BJ (cell line): Measurements from ENCODE around the gene PSTPIP1. TPM values are rescaled to one million over a fixed set of nuclear protein-coding genes. Genes with fewer than 3 reads are reported as not detected.

Experiments used
- CTCF ChIA-PET: fragments of 350-600 bp; formaldehyde crosslinking; extraction: SDS; loops from one replicate; lab custom pipeline; 2021; ENCODE audit warnings: antibody characterized with exemption, inconsistent platforms; lab: Yijun Ruan, JAX
- POLR2A ChIA-PET: fragments of 300-600 bp; sonication (Branson Sonifier 250); formaldehyde crosslinking; extraction: SDS; loops from one replicate; lab custom pipeline; 2021; ENCODE audit warnings: antibody characterized with exemption; lab: Charles Lee
- DNase-seq: peaks from one replicate; pipeline ENCODE4 v3.0.0-alpha.2; 2011; ENCODE audit warnings: low read depth
- H3K27me3 ChIP-seq: 2 replicates; pipeline ENCODE4 v1.6.0; 2011; ENCODE audit warnings: low read length; ENCODE audit not compliant: control insufficient read depth, insufficient read depth
- H3K36me3 ChIP-seq: 2 replicates; pipeline ENCODE4 v1.5.1; 2011; ENCODE audit warnings: low read length; ENCODE audit not compliant: control insufficient read depth, insufficient read depth
- H3K4me3 ChIP-seq: 2 replicates; pipeline ENCODE4 v1.5.1; 2011; ENCODE audit warnings: low read depth, mild to moderate bottlenecking, control low read depth, low read length
- CTCF ChIP-seq: IDR thresholded peaks from 2 replicates; pipeline ENCODE4 v1.5.1; 2011; ENCODE audit warnings: low read depth, mild to moderate bottlenecking, control low read depth, inconsistent platforms, low read length, moderate library complexity; ENCODE audit not compliant: insufficient read depth
- polyA plus RNA-seq: library from polyadenylated mRNA; depleted of rRNA; stranded (reverse); fragments of >200 nt; gene quantifications from 2 replicates; pipeline ENCODE4 v1.2.3, GENCODE V29; 2011

Gene PSTPIP1
- polyA plus RNA-seq, 1 experiment, result not detected

GRCh38 chr15:76987276-76987675 lies 7.7 kb upstream of the PSTPIP1 start:
- H3K4me3 ChIP-seq, result no peak overlapping the region
- no peak for DNase-seq
- ChIA-PET CTCF (interaction anchor here (1.1 kb wide), 2 partner anchors 9 kb away, joined by 3 read pairs; no protein-coding TSS in a partner anchor), POLR2A (no interaction called here)
- peaks cover 10% of the 10 kb centered on the region for H3K27me3 ChIP-seq
- H3K36me3 ChIP-seq, result no peaks in the 10 kb centered on the region
- TF ChIP-seq CTCF, result no peak

DNA sequence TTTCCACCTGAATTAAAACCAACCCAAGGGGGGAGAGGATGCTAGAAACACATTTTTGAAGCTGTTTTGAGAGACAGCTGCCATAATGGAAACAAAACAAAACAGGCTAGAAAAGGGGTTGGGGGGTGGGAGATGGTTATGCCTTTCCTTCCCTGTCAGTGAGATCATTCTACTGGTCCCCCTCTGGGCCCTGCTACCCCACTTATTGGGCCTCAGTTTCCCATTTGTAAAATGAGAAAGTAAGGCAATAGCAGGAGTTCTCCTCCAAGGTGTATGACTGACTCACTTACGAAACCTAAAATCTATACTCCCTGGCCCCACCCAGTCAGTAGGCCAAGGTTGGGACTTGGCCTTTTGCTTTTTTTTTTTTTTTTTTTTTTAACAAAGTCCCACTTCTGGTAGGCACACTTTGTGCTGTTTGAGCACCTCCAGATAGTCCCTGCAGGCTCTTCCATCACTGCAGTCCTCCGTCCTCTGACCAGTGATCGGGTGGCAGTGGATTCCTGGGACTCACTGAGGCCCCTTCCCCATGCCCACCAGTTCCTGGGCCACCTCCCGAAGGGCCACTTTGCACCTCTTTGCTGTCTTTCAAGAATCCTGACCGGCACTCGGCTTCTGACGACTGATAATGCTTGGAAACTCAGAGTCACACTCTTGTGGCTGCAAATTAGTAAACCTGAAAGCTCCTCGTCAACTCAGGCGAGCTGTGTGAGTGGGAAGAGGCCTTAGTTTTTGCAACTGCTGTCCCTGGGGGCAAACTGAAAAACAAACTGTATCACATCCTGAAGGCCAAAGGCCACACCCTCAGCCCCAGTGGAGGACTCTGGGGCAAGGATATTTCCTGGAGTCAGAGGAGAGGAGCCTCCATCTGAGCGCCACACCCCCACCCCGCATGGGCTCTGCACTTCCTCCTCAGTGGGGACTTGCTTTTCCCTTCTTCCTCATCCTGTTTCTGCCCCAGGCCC lies 6.7 kb upstream of the PSTPIP1 start:
- no peak for DNase-seq
- CTCF ChIA-PET, result interaction anchor here (0.7 to 1.1 kb wide), 3 partner anchors 8 to 36 kb away, joined by 3 read pairs; no protein-coding TSS in a partner anchor
- H3K27me3 ChIP-seq, result peaks cover 8% of the 10 kb centered on the region
- no peak for TF ChIP-seq CTCF
- H3K36me3 ChIP-seq, result no peaks in the 10 kb centered on the region
- POLR2A ChIA-PET, result no interaction called here
- no peak overlapping the region for H3K4me3 ChIP-seq

GRCh38 chr15:76988867-76989780 lies 5.8 kb upstream of the PSTPIP1 start:
- no peaks in the 10 kb centered on the region for H3K36me3 ChIP-seq
- no peak for TF ChIP-seq CTCF
- ChIA-PET CTCF (interaction anchor here (0.9 kb wide), 1 partner anchor 16 kb away, joined by 3 read pairs; no protein-coding TSS in a partner anchor), POLR2A (no interaction called here)
- H3K4me3 ChIP-seq, result no peak overlapping the region
- no peak for DNase-seq
- peaks cover 8% of the 10 kb centered on the region for H3K27me3 ChIP-seq

- ChIA-PET POLR2A (no interaction called here), CTCF (no interaction called here)
- TF ChIP-seq CTCF, result no peak
These were observed 3.9 kb upstream of the PSTPIP1 start for GRCh38 chr15:76991048-76991447.

More at GRCh38 chr15:76991048-76991447, 3.9 kb upstream of the PSTPIP1 start:
- Histone ChIP-seq H3K4me3 (no peak overlapping the region), H3K27me3 (peaks cover 8% of the 10 kb centered on the region), H3K36me3 (no peaks in the 10 kb centered on the region)
- DNase-seq, result no peak
